Measurements from ENCODE around the gene FABP7. TPM values are rescaled to one million over a fixed set of nuclear protein-coding genes. Genes with fewer than 3 reads are reported as not detected.

The FABP7 gene
- total and polyA plus RNA-seq, 2 of the 13 experiments (the other 11 are each of a cell fraction or from before 2014, with no cell fraction given) = not detected

DNA sequence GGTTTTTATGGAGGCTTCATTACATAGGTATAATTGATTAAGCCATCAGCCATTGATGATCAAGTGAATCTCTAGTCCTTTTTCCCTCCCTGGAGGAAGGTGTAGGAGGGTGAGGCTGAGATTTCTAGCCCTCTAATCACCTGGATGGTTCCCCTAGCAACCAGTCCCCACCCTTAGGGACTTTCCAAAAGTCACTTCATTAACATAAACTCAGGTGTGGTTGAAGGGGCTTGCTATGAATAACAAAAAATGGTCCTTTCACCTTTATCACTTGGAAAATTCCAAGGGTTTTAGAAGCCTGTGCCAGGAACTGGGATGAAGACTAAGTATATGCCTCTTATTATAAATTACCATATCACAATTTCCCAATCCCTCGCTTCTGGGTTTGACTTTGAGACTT is 49.9 kb downstream of the FABP7 start (continued):
- TF ChIP-seq ZFP62 (CRISPR knock-in tag; IDR thresholded peaks at IDR 0.05) = no peak
- TF ChIP-seq MLLT10 (CRISPR knock-in tag; IDR thresholded peaks at IDR 0.05) = no peak
- TF ChIP-seq ZNF234 (CRISPR knock-in tag; conservative IDR thresholded peaks at IDR 0.05) = no peak
- no peak for TF ChIP-seq ZFX (CRISPR knock-in tag; IDR thresholded peaks at IDR 0.05; ENCODE audit: low read depth)
- no peak for TF ChIP-seq ZNF264 (CRISPR knock-in tag; IDR thresholded peaks at IDR 0.05)

DNA sequence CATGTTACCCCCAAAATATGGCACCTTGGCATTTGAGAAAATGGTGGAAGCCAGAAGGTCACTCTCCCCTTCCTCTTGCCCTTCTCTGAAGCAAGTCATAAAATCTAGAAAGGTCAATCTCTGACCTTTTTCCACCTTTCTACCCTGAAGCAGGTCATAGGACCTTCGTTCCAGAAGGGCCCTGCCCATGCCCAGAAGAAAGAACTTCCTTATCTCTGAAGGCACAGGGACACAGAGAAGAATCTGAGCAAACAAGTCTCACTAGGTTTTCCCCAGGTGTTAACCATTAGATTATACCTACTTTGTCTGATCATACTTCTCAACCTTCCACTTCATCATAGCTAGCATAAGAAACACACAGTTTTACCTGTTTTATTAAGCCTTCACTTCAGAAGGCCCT is 52.0 kb downstream of the FABP7 start:
- intact Hi-C loops (cut with micrococcal nuclease; ENCODE audit: unreplicated experiment) = loop anchor here (10.0 kb wide), 1 partner anchor 217 kb away; the partner anchor contains the start of gene PKIB
- Histone ChIP-seq H3K9me3 (ENCODE audit: low read length) (no peaks in the 10 kb centered on the region), H3K4me1 (ENCODE audit: insufficient read depth, low read length) (no peaks in the 10 kb centered on the region), H3K9ac (ENCODE audit: insufficient read depth, low read depth, low read length) (no peak overlapping the region), H3K4me2 (ENCODE audit: low read depth, low read length) (no peak overlapping the region), H3K4me3 (replicated peaks in 1 of 3; ENCODE audit: insufficient read depth in 1 of 3, low read depth in 2 of 3, low read length in 3 of 3) (no peak overlapping the region), H3K36me3 (replicated peaks in 1 of 2; ENCODE audit: control insufficient read depth in 1 of 2, insufficient read depth in 2 of 2, low read length in 2 of 2) (no peaks in the 10 kb centered on the region), H3K27me3 (ENCODE audit: control insufficient read depth in 1 of 2, insufficient read depth in 2 of 2, low read length in 2 of 2) (peaks cover 0 to 9% of the 10 kb centered on the region in 2 experiments; a peak in 1 of 5 replicates), H3K27ac (ENCODE audit: extremely low read length, insufficient read depth, low read length) (no peak overlapping the region), H2AFZ (ENCODE audit: low read length) (no peak overlapping the region), H4K20me1 (ENCODE audit: insufficient read depth, low read length) (no peaks in the 10 kb centered on the region), H3K79me2 (ENCODE audit: insufficient read depth, low read length) (no peaks in the 10 kb centered on the region)
- BruUV-seq (replicated peaks) = no TSS peak
- no peak for FAIRE-seq
- in situ Hi-C loops (cut with HindIII; ENCODE audit: extremely low pct_ligation_motif_present, low pct_unique_long_range_greater_than_20kb) = loop anchor here (25.0 kb wide), 1 partner anchor 344 kb away; no protein-coding TSS in a partner anchor
- 0% methylated on average over 1 of the region's 1 CpG for WGBS (ENCODE audit: low lambda C conversion rate)
- no peak for DNase-seq (ENCODE audit: low spot score)
- ATAC-seq = no peak
- TF ChIP-seq ATAD3A (CRISPR knock-in tag; IDR thresholded peaks at IDR 0.05) (no peak), NKX3-1 (CRISPR knock-in tag; IDR thresholded peaks at IDR 0.05) (no peak), HNRNPH1 (optimal IDR thresholded peaks at IDR 0.05; ENCODE audit: low read depth, low read length) (no peak)
- TF ChIP-seq, protein P1, sequence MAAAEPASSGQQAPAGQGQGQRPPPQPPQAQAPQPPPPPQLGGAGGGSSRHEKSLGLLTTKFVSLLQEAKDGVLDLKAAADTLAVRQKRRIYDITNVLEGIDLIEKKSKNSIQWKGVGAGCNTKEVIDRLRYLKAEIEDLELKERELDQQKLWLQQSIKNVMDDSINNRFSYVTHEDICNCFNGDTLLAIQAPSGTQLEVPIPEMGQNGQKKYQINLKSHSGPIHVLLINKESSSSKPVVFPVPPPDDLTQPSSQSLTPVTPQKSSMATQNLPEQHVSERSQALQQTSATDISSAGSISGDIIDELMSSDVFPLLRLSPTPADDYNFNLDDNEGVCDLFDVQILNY (CRISPR knock-in tag; conservative IDR thresholded peaks at IDR 0.05) = no peak
- TF ChIP-seq, protein P2, sequence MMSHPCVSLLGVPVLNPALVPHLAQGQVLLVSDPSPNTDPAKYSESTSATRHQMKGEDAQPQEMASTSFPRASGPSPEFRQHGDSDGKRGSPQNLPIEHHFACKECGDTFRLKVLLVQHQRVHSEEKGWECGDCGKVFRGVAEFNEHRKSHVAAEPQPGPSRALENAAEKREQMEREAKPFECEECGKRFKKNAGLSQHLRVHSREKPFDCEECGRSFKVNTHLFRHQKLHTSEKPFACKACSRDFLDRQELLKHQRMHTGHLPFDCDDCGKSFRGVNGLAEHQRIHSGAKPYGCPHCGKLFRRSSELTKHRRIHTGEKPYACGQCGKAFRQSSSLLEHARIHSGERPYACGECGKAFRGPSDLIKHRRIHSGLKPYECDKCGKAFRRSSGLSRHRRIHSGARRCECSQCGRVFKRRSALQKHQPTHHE (CRISPR knock-in tag; IDR thresholded peaks at IDR 0.05; ENCODE audit: borderline replicate concordance) = no peak
- TF ChIP-seq, protein P3, sequence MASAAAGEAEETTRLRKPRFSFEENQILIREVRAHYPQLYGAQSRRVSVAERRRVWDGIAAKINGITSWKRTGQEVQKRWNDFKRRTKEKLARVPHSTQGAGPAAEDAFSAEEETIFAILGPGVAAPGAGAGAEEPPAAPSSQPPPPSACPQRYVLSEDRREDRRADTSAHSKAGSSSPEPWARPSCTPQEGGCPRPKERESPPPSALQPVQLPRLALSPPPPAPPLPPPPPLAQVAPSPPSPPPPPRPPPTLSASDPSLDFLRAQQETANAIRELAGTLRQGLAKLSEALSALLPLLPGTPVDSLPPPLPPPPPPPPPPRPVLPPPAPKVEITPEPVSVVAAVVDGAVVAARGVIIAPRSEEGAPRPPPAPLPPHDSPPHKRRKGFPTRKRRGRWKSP (CRISPR knock-in tag; IDR thresholded peaks at IDR 0.05) = no peak
- POLR2A ChIA-PET = no interaction called here
- CTCF ChIA-PET (ENCODE audit: low intra/inter-chr PET ratio, low total read pairs) = no interaction called here
